WTC11 (cell line): ENCODE data around the gene ADA. TPM values are rescaled to one million over a fixed set of nuclear protein-coding genes. Genes with fewer than 3 reads are reported as not detected.

Source experiments
- ATAC-seq: fragments of 200-7000 bp; cut with Tn5 transposase; 2 replicates; pipeline ENCODE4 v1.10.0; 2021; ENCODE audit warnings: mild to moderate bottlenecking, moderate library complexity
- CTCF ChIA-PET: fragments of 300-600 bp; sonication (Branson Sonifier 250); formaldehyde crosslinking; loops from one replicate; lab custom pipeline; 2021; ENCODE audit warnings: antibody characterized with exemption; lab: Charles Lee
- POLR2A ChIA-PET: fragments of 350-600 bp; sonication (Branson Sonifier 250); formaldehyde crosslinking; loops from one replicate; lab custom pipeline; 2021; ENCODE audit warnings: antibody characterized with exemption; lab: Charles Lee
- DNase-seq: peaks from one replicate; pipeline ENCODE4 v3.0.0; 2021; ENCODE audit warnings: low spot score
- H3K27ac Mint-ChIP-seq: 2 replicates; pipeline ENCODE4 v1.8.0; 2021; ENCODE audit warnings: mixed read lengths
- H3K27me3 Mint-ChIP-seq: 2 replicates; pipeline ENCODE4 v1.8.0; 2021; ENCODE audit warnings: low read depth, mild to moderate bottlenecking, moderate library complexity, mixed read lengths
- H3K36me3 Mint-ChIP-seq: 2 replicates; pipeline ENCODE4 v1.8.0; 2021; ENCODE audit warnings: mixed read lengths
- H3K4me1 Mint-ChIP-seq: 2 replicates; pipeline ENCODE4 v1.8.0; 2022; ENCODE audit warnings: mixed read lengths
- H3K4me3 Mint-ChIP-seq: 2 replicates; pipeline ENCODE4 v1.8.0; 2021; ENCODE audit warnings: mild to moderate bottlenecking, moderate library complexity, mixed read lengths
- H3K9me3 Mint-ChIP-seq: 2 replicates; pipeline ENCODE4 v1.8.0; 2021; ENCODE audit warnings: mixed read lengths
- EMX1 ChIP-seq: fragments of 250-450 bp; sonication (Bioruptor Pico); IDR thresholded peaks from 2 replicates; pipeline ENCODE4 v1.8.0; 2021; ENCODE audit warnings: mild to moderate bottlenecking
- ETV6 ChIP-seq: sonication (generic); formaldehyde crosslinking; IDR thresholded peaks from 2 replicates; pipeline ENCODE4 v1.8.1; 2022; ENCODE audit warnings: mild to moderate bottlenecking, missing genetic modification reagents
- GRHL2 ChIP-seq: fragments of 250-450 bp; sonication (Bioruptor Pico); IDR thresholded peaks from 2 replicates; pipeline ENCODE4 v1.8.0; 2022; ENCODE audit warnings: mild to moderate bottlenecking, moderate library complexity; ENCODE audit not compliant: insufficient replicate concordance, severe bottlenecking
- JAZF1 ChIP-seq: fragments of 250-450 bp; sonication (Bioruptor Pico); IDR thresholded peaks from 2 replicates; pipeline ENCODE4 v1.9.0; 2021; ENCODE audit warnings: moderate library complexity, mild to moderate bottlenecking, inconsistent platforms
- JUN ChIP-seq: sonication (generic); formaldehyde crosslinking; IDR thresholded peaks from 2 replicates; pipeline ENCODE4 v1.8.0; 2023; ENCODE audit warnings: mild to moderate bottlenecking, missing genetic modification reagents
- NR2C2 ChIP-seq: sonication (generic); formaldehyde crosslinking; IDR thresholded peaks from 2 replicates; pipeline ENCODE4 v1.8.0; 2022; ENCODE audit warnings: mild to moderate bottlenecking, missing genetic modification reagents
- NR3C1 ChIP-seq: sonication (generic); formaldehyde crosslinking; conservative IDR thresholded peaks from 2 replicates; pipeline ENCODE4 v1.8.1; 2023; ENCODE audit warnings: low read depth, mild to moderate bottlenecking, missing genetic modification reagents
- SMAD3 ChIP-seq: sonication (generic); formaldehyde crosslinking; IDR thresholded peaks from 2 replicates; pipeline ENCODE4 v1.8.0; 2022; ENCODE audit warnings: missing genetic modification reagents, mild to moderate bottlenecking, borderline replicate concordance
- SOX15 ChIP-seq: fragments of 250-450 bp; sonication (Bioruptor Pico); IDR thresholded peaks from 2 replicates; pipeline ENCODE4 v1.9.0; 2021; ENCODE audit warnings: mild to moderate bottlenecking
- TCF7 ChIP-seq: sonication (generic); formaldehyde crosslinking; IDR thresholded peaks from 2 replicates; pipeline ENCODE4 v1.8.0; 2022; ENCODE audit warnings: mild to moderate bottlenecking, low read depth, missing genetic modification reagents, moderate library complexity
- TEAD1 ChIP-seq: sonication (generic); formaldehyde crosslinking; IDR thresholded peaks from 2 replicates; pipeline ENCODE4 v1.8.0; 2022; ENCODE audit warnings: mild to moderate bottlenecking, missing genetic modification reagents
- ZNF121 ChIP-seq: sonication (generic); formaldehyde crosslinking; IDR thresholded peaks from 2 replicates; pipeline ENCODE4 v1.8.0; 2023; ENCODE audit warnings: missing genetic modification reagents
- total RNA-seq: library from RNA; stranded (reverse); gene quantifications from 3 replicates; pipeline ENCODE4 v1.2.3, GENCODE V29; 2021
- TF ChIP-seq, protein P1 (sequence below): sonication (generic); formaldehyde crosslinking; IDR thresholded peaks from 2 replicates; pipeline ENCODE4 v1.8.0; 2022; ENCODE audit warnings: mild to moderate bottlenecking, missing genetic modification reagents
- TF ChIP-seq, protein P2 (sequence below): fragments of 250-450 bp; sonication (Bioruptor Pico); IDR thresholded peaks from 2 replicates; pipeline ENCODE4 v1.9.0; 2021; ENCODE audit warnings: moderate library complexity, mild to moderate bottlenecking, inconsistent platforms, borderline replicate concordance
- TF ChIP-seq, protein P3 (sequence below): fragments of 250-450 bp; sonication (Bioruptor Pico); IDR thresholded peaks from 2 replicates; pipeline ENCODE4 v1.9.0; 2021; ENCODE audit warnings: mild to moderate bottlenecking, borderline replicate concordance
- TF ChIP-seq, protein P4 (sequence below): sonication (generic); formaldehyde crosslinking; IDR thresholded peaks from 2 replicates; pipeline ENCODE4 v1.8.0; 2023; ENCODE audit warnings: missing genetic modification reagents
- TF ChIP-seq, protein P5 (sequence below): sonication (generic); formaldehyde crosslinking; conservative IDR thresholded peaks from 2 replicates; pipeline ENCODE4 v1.8.1; 2022; ENCODE audit warnings: mild to moderate bottlenecking, missing genetic modification reagents
- TF ChIP-seq, protein P6 (sequence below): sonication (generic); formaldehyde crosslinking; IDR thresholded peaks from 2 replicates; pipeline ENCODE4 v1.8.0; 2022; ENCODE audit warnings: mild to moderate bottlenecking, missing genetic modification reagents
- TF ChIP-seq, protein P7 (sequence below): sonication (generic); formaldehyde crosslinking; IDR thresholded peaks from 2 replicates; pipeline ENCODE4 v1.8.1; 2022; ENCODE audit warnings: low read depth, mild to moderate bottlenecking, moderate library complexity, missing genetic modification reagents, borderline replicate concordance

ADA gene
- total RNA-seq, 1 experiment from 2014 or later: 19.7 TPM

DNA sequence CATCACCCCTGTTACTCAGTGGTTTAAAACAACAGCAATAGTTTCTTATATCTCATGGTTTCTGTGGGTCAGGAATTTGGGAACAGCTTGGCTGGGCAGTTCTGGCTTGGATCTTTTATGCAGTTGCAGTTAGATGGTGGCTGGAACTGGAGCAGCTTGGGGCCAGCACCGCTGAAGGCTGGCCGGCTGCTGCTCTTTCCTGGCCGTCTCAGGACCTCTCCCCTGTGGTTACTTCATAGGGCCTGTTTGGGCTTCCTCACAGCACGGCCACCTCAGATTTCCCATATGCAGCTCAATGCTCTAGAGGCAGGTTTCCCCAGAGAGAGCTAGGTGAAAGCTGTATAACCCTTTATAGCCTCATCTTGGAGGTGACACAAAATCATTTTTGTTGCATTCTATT, 53.6 kb downstream of the ADA start:
- Mint-ChIP-seq H3K4me1 (peaks cover 34% of the 10 kb centered on the region), H3K9me3 (no peaks in the 10 kb centered on the region), H3K27ac (peak overlapping the region; percentile 51; the same call in 1 of the 2 replicates), H3K4me3 (no peak overlapping the region), H3K27me3 (no peaks in the 10 kb centered on the region), H3K36me3 (no peaks in the 10 kb centered on the region)
- TF ChIP-seq JAZF1 (no peak), EMX1 (no peak), ETV6 (CRISPR knock-in tag) (no peak), TEAD1 (CRISPR knock-in tag) (no peak), NR2C2 (no peak), NR3C1 (CRISPR knock-in tag) (no peak), SOX15 (no peak), SMAD3 (no peak), GRHL2 (CRISPR knock-in tag) (no peak), ZNF121 (no peak), JUN (no peak)
- TF ChIP-seq, protein P1, sequence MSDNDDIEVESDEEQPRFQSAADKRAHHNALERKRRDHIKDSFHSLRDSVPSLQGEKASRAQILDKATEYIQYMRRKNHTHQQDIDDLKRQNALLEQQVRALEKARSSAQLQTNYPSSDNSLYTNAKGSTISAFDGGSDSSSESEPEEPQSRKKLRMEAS: no peak
- TF ChIP-seq, protein P2, sequence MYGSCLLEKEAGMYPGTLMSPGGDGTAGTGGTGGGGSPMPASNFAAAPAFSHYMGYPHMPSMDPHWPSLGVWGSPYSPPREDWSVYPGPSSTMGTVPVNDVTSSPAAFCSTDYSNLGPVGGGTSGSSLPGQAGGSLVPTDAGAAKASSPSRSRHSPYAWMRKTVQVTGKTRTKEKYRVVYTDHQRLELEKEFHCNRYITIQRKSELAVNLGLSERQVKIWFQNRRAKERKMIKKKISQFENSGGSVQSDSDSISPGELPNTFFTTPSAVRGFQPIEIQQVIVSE (CRISPR knock-in tag): no peak
- TF ChIP-seq, protein P3, sequence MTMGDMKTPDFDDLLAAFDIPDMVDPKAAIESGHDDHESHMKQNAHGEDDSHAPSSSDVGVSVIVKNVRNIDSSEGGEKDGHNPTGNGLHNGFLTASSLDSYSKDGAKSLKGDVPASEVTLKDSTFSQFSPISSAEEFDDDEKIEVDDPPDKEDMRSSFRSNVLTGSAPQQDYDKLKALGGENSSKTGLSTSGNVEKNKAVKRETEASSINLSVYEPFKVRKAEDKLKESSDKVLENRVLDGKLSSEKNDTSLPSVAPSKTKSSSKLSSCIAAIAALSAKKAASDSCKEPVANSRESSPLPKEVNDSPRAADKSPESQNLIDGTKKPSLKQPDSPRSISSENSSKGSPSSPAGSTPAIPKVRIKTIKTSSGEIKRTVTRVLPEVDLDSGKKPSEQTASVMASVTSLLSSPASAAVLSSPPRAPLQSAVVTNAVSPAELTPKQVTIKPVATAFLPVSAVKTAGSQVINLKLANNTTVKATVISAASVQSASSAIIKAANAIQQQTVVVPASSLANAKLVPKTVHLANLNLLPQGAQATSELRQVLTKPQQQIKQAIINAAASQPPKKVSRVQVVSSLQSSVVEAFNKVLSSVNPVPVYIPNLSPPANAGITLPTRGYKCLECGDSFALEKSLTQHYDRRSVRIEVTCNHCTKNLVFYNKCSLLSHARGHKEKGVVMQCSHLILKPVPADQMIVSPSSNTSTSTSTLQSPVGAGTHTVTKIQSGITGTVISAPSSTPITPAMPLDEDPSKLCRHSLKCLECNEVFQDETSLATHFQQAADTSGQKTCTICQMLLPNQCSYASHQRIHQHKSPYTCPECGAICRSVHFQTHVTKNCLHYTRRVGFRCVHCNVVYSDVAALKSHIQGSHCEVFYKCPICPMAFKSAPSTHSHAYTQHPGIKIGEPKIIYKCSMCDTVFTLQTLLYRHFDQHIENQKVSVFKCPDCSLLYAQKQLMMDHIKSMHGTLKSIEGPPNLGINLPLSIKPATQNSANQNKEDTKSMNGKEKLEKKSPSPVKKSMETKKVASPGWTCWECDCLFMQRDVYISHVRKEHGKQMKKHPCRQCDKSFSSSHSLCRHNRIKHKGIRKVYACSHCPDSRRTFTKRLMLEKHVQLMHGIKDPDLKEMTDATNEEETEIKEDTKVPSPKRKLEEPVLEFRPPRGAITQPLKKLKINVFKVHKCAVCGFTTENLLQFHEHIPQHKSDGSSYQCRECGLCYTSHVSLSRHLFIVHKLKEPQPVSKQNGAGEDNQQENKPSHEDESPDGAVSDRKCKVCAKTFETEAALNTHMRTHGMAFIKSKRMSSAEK (CRISPR knock-in tag): no peak
- TF ChIP-seq, protein P4, sequence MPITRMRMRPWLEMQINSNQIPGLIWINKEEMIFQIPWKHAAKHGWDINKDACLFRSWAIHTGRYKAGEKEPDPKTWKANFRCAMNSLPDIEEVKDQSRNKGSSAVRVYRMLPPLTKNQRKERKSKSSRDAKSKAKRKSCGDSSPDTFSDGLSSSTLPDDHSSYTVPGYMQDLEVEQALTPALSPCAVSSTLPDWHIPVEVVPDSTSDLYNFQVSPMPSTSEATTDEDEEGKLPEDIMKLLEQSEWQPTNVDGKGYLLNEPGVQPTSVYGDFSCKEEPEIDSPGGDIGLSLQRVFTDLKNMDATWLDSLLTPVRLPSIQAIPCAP: no peak
- TF ChIP-seq, protein P5, sequence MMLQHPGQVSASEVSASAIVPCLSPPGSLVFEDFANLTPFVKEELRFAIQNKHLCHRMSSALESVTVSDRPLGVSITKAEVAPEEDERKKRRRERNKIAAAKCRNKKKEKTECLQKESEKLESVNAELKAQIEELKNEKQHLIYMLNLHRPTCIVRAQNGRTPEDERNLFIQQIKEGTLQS (CRISPR knock-in tag): no peak
- TF ChIP-seq, protein P6, sequence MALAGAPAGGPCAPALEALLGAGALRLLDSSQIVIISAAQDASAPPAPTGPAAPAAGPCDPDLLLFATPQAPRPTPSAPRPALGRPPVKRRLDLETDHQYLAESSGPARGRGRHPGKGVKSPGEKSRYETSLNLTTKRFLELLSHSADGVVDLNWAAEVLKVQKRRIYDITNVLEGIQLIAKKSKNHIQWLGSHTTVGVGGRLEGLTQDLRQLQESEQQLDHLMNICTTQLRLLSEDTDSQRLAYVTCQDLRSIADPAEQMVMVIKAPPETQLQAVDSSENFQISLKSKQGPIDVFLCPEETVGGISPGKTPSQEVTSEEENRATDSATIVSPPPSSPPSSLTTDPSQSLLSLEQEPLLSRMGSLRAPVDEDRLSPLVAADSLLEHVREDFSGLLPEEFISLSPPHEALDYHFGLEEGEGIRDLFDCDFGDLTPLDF: no peak
- TF ChIP-seq, protein P7, sequence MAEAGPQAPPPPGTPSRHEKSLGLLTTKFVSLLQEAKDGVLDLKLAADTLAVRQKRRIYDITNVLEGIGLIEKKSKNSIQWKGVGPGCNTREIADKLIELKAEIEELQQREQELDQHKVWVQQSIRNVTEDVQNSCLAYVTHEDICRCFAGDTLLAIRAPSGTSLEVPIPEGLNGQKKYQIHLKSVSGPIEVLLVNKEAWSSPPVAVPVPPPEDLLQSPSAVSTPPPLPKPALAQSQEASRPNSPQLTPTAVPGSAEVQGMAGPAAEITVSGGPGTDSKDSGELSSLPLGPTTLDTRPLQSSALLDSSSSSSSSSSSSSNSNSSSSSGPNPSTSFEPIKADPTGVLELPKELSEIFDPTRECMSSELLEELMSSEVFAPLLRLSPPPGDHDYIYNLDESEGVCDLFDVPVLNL (CRISPR knock-in tag): no peak
- ATAC-seq (no peak), DNase-seq (no peak)
- CTCF ChIA-PET: interaction anchor here (1.1 to 3.3 kb wide), 6 partner anchors 11 to 213 kb away, joined by 3 to 15 read pairs (median 7); no protein-coding TSS in a partner anchor
- POLR2A ChIA-PET: no interaction called here

DNA sequence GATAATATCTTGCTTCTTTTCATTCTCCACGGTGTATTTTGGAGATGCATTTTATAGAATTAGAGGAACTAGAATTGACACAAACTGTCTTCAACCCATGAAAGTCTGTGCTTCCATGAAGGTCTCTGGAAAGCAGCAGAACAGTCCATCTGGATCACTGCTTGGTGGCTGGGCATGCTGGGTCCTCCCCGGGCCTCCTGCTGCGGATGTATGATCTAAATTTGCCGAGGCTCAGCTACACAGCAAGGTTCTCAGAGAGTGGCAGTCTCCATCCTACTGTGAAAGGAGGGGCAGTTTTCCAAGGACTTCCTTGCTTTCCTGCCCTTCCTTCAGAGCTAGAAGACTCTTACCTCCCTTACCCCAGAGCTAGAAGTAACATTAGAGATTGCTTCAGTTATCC, 54.0 kb downstream of the ADA start:
- CTCF ChIA-PET: interaction anchor here (0.7 to 3.3 kb wide), 6 partner anchors 12 to 227 kb away, joined by 3 to 15 read pairs (median 7); no protein-coding TSS in a partner anchor
- no peak for TF ChIP-seq TCF7 (CRISPR knock-in tag)
- Mint-ChIP-seq H3K9me3 (no peaks in the 10 kb centered on the region), H3K27me3 (no peaks in the 10 kb centered on the region), H3K27ac (no peak overlapping the region), H3K4me3 (no peak overlapping the region), H3K36me3 (no peaks in the 10 kb centered on the region), H3K4me1 (peaks cover 34% of the 10 kb centered on the region)
- POLR2A ChIA-PET: no interaction called here
- ATAC-seq (no peak), DNase-seq (no peak)
